HG03097 (cell line): ENCODE data around the gene PRDM11.

Experiments
- ATAC-seq: cut with Tn5 transposase; IDR thresholded peaks from one replicate; pipeline ENCODE4 v1.9.1; 2021; ENCODE audit not compliant: unreplicated experiment, low FRiP score

Gene PRDM11

DNA sequence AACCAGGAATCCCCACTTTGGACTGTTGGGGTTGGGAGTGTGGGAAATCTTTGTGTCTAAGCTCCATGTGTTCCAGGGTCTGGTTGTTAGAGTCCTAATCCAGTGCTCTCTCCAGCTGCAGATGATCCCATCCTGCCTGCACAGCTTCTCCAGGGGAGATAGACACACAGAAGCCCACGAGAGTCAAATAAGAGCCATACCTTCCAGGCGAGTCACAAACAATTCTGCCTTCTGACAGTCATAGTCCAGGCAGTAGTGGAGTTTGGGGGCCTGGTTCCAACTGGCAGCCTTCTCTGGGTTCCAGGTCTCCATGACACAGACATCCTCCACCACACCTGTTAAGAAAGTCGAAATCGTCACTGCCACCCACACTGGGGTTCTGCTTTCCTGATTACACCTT, 107.6 kb downstream of the PRDM11 start:
- no peak for ATAC-seq

DNA sequence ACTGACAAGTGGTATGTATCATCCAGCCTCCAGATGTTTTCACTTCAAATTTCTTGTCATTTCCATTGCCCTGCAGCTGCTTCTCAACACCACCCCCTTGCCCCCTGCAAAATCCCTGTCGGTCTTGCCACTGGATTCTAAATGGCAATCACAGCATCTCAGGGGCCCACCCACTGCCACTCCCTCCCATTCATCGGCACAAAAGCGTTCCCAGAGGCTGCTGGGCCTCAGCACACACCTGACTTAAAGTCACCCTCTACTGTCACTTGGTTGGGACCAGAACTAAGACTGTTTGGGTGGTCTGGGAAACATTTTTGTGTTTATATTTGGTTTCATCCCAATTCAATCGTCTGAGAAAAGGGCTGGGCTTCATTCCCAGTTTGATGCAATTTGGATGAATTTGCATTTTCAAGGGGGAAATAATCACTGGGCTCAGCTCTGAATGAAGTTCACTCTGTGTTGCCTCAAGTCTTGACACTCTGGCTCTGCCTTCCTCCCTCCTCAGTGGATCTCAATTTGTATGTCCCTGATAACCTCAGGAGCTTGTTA, 112.6 kb downstream of the PRDM11 start:
- ATAC-seq: no peak

DNA sequence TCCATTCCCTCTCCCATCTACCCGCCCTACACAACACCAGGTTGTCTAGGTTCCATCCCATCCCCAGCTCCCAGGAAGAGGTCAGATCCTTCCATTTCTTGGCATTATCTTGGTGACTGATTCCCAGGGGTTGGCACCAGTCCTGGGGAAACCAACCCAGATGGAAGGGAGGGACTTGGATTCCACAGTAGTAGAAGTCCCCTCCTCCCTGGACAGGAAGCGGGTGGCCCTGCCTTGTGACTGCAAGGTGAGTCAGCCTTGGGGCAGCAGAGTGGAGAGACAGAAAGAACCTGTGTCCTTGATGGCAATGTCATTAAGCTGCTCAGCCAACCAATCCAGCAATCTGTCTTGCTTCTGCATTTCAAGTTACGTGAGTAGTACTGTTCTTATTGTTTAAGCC, 113.2 kb downstream of the PRDM11 start:
- no peak for ATAC-seq

DNA sequence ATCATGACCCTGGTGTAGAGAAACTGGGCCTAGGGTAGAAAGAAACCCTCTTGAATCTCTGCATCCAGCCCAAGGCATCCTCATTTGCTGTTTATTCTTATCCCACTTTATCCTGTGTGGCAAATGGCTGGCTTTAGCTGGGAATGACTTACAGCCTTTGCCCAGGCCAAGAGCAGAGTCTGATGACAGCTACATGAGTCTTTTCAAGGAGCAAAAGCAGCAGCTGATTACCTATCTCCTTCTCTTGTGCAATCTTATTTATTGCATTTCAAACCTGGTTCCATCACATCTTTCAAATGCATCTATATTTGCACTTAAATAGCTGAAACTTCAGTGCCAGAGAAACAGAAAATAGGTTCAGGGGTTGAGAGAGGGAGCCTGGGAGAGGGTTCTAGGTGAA, 113.6 kb downstream of the PRDM11 start:
- ATAC-seq: no peak

DNA sequence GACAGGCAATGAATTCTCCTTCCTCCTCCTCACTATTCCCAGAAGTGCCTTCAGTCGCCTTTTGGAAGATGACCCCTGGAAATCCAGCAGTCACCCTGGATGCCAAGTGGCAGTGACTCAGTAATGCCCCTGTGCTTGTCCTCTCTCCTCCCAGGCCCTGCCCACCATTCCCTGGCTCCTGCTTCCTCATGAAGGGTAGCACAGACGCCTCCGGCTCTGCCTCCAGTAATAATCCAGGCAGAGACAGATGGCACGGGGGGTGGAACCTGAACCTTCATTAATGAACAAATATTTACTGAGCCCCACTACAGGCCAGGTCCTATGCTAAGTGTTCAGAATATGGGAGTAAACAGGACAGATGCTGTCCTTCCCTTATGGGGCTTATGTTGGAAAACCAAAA, 116.5 kb downstream of the PRDM11 start:
- no peak for ATAC-seq

- no peak for ATAC-seq
Observed at GRCh38 chr11:45263773-45264172, 117.3 kb downstream of the PRDM11 start.

DNA sequence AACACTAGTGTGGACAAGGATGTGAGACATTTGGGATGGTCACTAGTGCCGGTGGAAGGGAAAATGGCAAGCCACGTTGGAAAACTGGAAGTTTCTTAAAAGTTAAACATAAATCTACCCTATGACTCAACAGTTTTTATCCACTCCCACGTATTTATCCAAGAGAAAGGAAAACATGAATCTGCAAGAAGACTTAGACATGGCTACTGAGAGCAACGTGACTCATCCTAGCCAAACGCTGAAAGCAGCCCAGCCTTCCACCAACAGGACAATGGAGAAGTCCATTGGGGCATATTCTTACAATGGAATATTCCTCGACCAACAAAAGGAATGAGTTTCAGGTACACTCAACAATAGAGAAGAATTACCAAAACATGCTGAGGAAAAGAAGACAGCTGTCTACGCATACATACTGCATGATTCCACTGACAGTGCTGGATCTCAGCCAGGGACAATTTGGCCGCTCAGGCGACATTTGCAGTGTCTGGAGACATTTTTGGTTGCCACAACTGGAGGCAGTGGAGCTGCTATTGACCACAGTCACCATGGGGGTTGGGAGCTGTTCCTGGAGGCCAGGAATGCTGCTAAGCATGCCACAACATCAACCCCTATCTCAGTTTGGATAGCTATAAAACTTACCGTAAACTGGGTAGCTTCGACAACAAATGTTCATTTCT, 118.5 kb downstream of the PRDM11 start:
- no peak for ATAC-seq

DNA sequence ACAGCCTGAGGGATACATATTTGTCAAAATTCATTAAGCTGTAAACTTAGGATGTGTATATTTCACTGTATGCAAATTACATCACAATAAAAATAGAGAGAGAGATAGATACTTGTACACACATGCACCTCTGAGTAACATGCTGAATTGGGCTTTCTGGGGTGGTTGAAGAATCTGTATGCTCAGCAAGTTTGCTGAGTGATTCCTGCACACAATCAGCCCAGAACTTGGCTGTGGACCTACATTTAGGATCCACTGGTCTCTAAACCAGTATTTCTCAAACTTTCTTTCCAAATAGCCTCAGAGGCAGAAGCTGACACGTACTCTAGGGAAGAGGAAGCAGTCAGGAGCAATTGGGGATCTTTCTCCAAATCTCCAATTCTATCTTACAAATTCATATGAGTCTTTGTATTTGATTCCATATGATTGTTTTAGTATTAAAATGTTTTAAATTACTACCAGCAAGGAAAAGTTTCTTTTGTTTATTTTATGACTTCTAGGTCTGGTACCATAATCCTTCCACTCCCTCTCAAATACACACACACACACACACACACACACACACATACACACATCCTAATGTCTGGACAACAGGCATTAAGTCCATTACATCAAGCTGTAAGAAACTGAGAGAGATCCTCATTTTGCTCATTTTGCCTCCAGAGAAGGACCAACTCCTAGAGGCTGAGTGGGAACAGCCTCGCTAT, 119.7 kb downstream of the PRDM11 start:
- ATAC-seq: no peak

- no peak for ATAC-seq
Observed at GRCh38 chr11:45266676-45267020, 120.2 kb downstream of the PRDM11 start.

GRCh38 chr11:45267052-45267451, 120.6 kb downstream of the PRDM11 start:
- ATAC-seq: no peak

DNA sequence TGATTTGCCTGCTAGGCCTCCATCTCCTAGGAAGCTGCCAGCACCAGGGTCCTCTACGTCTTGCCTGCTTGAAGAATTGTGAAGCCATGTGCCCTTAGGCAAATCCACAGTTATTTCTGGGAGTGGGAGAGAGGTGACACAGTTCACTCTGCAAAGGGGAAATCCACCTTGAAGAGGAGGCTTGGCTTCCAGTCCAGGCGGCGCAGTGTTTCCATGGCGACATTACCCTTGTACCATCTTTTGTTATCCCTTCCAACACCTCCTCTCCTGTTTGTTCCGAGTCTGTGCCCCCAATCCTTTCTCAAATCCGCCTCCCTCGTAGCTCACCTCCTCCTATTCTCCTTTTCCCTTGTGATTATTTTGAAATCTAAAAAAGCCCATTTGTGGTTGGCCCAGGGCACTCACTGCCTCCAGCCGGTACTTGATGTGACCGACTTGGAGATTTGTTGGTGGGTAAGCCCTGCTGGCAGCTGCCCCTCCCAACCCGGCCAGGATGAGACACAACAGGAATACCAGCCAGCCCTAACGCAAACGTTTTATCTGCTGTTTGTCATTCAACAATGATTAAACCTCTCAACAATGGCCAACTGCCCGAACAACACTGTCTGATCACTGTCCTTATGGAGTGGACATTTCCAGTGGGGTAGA, 121.3 kb downstream of the PRDM11 start:
- ATAC-seq: no peak

DNA sequence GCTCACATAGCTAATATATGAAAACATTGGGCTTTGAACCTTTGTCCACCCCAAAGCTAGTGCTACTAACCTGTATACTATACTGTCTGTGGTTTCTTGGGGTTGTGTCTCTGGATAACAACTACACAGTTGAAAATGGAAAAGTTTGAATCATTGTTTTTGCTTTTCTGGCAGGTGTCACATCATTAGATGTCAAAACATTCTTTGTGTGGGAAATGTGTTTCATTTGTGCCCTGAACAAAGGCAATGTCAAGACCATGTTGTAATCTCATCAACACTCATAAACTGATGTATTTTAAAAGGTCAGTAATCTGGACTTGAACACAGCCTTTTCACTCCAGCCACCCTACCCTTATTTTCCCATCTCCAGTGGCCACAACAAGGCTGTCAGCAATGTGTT, 123.2 kb downstream of the PRDM11 start:
- ATAC-seq: no peak

- ATAC-seq: no peak
Observed at GRCh38 chr11:45270946-45271716, 124.7 kb downstream of the PRDM11 start.

DNA sequence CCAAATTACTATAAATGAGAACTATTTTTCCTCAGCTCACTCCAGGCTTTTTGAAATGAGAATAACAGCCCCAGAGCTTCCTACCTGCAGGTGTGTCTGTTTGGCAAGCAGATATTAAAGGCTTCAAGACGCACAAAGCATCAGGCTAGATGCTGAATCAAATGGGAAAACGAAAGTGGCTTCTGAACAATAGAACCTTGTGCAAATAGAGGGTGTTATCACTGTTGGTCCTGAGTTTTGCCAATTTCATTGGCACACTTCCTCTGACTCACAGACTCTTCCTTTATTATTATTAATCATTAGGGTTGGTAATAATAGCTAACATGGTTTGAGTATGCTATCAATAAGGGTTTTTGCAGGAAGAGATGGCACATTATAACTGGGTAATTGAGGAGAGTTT, 126.3 kb downstream of the PRDM11 start:
- ATAC-seq: no peak

DNA sequence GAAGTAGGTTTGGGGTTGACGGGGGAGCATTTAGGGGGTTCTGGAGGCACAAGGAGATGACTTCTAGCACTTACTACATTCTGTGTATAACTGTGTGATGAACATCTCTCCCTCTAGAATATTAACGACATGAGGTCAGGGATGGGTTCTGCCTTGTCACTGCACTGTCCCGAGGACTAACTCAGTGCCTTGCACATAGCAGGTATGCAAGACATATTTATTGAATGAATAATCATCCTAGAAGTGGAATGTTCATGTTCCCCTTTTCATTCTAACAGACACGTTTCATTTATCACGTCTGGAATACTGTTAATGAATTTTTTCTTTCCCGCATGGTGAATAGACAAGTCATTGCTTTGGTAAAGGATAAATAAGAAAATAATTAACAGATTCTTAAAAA, 127.1 kb downstream of the PRDM11 start:
- no peak for ATAC-seq

DNA sequence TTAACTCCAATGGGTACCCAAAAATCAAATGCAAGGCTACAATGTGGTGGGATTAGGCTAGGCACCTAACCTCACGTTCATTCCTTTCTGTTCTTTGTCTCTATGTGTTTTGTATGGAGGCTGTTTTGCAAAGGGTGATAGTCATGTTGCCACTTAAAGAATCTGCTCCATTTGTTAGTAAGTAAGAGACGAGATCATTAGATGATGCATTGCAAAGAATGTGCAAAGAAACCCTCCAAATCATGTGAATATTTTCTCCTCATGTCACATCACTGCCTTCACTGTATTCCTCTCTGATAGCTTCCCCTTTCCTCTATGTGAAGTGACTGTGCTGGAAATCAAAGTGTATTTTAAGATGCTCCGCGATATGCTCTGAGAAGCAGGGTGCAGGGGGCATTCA, 127.8 kb downstream of the PRDM11 start:
- no peak for ATAC-seq

DNA sequence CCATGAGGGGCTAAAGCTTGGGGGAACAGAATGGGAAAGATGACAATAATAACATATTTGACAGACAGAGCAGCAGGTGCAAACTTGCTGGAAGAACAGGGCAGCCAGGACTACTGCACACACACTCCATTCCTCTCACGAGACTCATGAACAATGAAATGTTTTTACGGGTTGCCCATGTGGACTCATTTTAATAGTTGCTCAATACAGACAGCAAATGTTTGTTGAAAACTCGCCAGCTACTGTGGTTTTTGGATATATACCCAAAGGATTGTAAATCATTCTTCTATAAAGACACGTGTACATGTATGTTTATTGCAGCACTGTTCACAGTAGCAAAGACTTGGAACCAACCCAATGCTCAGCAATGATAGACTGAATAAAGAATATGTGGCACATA, 129.4 kb downstream of the PRDM11 start:
- no peak for ATAC-seq

GRCh38 chr11:45278714-45279113, 132.3 kb downstream of the PRDM11 start:
- ATAC-seq: no peak

DNA sequence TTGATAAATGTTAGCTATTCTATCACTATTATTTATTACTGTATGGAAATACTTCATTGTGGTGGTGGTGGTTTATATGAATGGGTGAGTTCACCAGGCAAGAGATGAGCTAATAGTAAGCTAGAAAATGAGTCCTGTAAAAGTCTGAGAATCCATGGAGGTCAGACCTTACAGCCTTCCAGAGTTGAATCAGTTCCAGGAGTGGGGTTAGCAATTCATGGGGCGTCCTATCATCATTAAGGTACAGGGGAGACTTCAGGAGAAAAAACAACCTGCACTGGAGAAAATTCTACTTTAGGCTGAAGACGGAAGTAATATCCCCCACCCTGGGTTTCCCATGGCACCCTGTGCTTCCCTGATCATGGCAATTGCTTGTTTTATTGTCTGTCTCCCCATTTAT, 133.2 kb downstream of the PRDM11 start:
- ATAC-seq: no peak

DNA sequence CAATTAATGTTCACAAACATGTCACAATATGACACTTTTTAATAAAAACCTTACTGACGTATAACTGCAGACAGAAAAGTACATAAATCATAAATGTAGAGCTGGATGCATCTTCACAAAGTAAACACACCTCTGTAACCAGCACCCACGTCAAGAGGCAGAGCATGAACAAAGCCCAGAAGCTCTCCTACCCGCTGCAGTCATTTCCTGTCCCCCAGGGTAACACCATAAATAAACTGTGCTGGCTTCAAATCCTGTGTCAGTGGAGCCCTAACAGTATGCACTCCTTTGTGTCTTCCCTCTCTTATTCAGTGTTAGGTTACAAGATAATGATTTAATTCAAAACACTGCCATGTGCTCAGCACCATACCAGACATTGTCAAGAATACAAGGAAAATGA, 134.0 kb downstream of the PRDM11 start:
- ATAC-seq: no peak

DNA sequence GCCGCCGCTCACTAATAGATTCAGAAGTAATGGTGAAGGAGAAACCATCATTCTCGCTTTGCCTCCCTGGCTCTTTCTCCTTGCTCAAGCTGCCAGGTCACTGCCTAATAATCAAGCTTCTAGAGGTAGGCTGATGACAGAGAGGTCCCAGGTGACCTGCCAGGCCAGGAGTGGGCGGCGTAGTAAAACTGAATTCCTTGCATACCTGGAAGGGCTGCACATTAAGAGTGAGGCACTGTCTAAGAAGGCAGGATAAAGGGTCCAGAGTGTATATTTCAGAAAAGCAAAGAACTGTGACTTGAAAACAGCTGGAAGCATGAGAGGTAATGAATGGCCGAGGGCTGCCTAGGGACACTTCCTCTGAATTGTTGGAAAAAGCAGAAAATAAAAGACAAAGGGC, 135.6 kb downstream of the PRDM11 start:
- ATAC-seq: no peak
